ENCODE measurements around the gene CCNY.

CCNY gene

DNA sequence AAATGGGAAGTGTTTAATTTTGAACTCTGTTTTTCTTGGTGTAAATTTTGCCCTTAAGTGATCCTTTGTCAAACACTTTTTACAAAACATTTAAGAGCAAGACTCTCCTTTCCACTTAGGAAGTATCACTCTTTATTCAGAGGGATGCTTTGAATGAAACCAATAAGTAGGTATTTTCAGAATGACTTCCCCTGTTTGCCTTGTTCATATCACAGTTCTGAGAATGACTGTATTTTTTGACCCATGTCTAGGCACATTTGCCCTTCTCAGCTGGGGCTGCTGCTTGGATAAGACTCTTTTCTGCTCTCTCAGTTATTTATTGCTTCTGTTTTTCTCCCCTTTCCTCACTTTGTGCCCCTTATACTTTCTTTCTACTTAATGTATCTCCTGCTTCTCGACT, 98.2 kb downstream of the CCNY start:
- DNase-seq = no peak

- no peak for DNase-seq
Observed at GRCh38 chr10:35435824-35436223, 99.5 kb downstream of the CCNY start.

DNA sequence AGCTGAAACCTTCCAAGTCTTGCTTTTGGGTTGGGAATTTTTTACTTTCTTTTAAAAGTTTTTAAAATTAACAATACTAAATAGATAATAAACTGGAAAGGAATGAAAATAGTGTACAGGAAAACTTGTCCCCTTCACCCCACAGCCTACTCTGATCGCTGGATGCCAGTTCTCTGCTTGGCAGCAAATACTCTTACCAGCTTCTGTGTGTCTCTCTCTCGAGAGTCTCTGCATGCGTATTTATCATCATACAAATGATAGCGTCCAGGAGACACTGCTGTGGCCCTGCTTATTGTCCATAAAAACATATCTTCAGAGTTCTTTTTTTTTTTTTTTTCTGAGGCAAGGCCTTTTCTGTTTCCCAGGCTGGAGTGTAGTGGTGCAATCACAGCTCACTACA, 101.5 kb downstream of the CCNY start:
- DNase-seq = no peak

DNA sequence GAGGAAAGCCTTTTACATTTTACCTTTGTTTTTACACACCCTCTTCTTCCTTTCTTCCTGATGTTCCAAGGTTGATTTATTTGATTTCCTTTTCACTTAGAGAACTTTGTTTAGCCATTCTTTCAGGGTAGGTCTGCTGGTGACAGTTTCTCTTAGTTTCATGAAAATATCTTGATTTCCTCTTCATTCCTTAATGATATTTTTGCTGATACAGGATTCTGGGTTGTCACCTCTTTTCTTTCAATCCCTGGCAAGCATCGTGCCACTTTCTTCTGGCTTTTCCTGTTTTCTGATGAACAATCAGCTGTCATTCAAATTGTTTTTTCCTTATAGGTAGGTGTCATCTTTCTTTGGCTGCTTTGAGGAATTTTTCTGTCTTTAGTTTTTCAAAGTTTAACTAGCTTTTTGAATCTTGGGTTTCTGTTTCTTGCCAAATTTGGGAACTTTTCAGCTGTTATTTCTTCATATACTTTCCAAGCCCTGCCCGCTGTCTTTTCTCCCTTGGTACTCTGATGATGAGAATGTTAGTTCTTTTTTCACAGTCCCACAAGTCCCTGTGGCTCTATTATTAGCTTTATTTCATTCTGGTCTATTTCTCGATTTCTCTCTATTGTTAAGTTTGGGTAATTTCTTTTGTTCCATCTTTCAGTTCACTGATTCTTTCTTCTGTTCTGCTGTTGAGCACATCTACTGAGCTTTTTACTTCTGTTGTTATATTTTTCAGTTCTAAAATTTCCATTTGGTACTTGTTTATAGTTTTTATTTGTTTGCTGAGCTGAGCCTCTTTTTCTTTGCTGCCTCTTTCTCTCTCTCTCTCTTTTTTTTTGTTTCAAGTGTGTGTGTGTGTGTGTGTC, 102.6 kb downstream of the CCNY start:
- no peak for DNase-seq

DNA sequence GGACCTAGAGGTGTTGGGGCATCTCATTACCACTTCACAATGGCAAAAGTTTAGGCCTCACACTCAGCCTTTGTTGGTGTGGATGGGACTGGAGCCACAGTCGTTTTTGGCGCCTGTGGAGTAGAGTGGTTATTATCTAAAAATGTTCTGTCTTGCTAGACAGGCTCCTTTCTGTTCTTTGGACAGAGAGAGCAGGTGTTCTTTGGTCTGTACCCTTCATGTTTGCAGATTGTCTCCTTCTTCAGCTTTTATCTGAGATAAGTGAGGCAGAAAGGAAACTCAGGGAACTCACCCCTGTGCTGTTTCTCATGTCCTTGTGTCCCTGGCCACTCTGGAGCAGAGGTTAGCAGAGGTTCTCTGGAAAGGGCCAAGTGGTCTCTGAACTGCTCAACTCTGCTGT, 103.7 kb downstream of the CCNY start:
- DNase-seq = no peak

DNA sequence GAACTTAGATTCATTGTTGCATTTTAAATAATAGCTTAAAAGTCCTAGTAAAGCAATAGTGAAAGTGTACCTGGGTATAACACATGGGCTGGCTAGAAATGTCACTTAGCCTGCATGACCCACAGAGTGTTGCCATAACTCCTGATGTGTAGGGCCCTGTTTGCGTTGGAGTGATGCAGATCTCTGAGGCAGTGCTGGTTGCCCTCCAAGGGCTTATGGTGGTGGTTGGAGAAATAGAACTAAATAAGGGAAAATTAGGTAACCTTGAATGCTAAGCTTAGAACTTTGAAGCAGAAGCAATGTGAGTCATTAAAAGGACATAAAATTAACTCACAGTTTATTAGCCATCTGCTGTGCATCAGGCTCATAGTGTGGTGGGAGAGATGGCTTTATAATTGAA, 105.7 kb downstream of the CCNY start:
- DNase-seq = no peak

GRCh38 chr10:35442592-35442991, 106.3 kb downstream of the CCNY start:
- DNase-seq = no peak

GRCh38 chr10:35443858-35444257, 107.5 kb downstream of the CCNY start:
- no peak for DNase-seq

- DNase-seq = no peak
Observed at GRCh38 chr10:35445150-35445884, 109.0 kb downstream of the CCNY start.

DNA sequence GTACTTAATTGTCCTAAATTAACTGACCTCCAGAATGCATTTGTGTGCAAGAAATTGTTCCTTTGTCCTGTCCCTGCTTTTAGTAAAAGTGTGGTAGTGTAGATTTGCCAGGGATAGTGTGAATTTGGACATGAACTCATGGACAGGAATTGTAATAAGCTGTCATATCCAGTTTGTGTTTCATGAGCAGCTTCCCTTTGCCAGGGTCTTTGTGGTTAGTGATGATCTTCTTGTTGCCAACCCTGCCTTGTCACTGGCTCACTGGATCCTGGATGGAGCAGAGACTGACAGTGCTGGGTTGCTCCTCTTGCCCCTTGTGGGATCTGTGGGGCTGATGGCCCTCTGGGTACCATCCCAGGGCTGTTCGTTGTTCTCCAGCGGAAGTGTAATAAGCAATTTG, 110.1 kb downstream of the CCNY start:
- DNase-seq = no peak

DNA sequence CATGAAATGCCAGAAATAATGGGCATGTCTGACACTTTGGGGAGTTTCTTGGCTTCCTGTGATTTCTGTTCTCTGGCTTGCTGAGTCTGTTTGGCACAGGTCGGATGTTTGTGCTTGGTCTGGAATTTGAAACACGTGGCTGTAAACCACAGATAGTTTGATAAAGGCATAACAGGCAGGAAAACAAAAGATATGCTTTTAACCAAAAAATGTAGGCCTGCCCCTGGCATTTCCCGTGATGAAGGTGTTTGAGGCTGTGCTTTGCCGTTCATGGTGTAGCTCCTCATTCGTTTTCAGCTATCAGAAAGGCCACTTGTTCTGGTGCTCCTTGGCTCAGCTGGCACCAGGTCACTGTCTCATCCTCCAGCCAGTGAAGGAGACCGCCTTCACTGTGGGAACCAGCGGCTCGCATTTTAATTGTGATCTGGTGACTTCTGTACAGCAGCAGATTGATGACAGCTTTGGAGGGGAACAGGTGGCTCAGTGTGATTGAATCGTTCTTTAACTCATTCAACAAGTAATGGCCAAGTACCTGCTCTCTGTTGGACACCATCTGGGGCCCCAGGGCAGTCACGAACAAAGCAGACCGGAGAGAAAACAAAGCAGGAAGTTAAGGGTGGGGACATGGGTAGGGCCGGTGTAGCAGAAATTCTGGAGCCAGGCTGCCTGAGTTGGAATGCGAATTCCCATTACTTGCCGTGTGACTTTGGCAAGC, 111.5 kb downstream of the CCNY start:
- no peak for DNase-seq

GRCh38 chr10:35448687-35449662, 112.7 kb downstream of the CCNY start:
- DNase-seq = no peak

- DNase-seq = no peak
Observed at GRCh38 chr10:35449944-35450343, 113.6 kb downstream of the CCNY start.

DNA sequence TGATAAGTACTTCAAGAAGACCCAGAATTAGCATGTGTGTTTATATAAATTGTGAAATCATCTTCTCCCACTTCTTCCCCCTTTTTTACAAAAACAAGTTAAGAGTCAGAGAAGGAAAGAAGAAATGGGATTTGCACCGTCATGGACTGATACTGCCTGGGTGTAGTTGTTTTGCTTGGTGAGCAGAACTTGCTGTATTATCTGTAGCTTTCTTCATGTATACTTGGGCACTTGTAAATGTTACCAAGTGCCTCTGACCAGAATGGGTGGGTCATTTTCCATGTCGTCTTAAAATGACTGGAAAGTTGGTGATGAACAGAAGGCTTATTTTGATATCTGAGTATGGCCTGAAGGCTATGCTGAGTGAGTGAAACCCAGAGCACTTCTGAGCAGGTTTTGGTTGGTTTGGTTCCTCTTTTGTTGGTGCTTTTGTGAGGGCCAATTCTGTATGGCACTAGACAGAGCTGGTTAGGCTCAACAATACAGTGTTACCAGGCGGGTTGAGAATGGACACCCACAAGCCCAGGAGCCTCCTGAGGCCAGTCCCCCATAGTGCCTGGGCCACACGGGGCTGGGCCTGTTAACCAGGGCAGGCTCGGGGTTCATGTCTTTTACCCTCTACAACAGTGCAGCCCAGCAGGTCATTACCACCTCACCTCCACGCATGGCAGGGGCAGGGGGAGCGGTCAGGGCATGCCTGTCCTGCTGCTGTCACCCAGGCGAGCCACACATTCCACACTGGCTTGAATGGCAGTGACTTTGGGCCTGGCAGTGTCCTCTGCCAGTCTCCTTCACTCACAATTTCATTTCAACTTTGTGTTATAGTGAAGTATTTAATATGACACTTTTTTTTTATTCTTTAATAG, 115.1 kb downstream of the CCNY start:
- no peak for DNase-seq

DNA sequence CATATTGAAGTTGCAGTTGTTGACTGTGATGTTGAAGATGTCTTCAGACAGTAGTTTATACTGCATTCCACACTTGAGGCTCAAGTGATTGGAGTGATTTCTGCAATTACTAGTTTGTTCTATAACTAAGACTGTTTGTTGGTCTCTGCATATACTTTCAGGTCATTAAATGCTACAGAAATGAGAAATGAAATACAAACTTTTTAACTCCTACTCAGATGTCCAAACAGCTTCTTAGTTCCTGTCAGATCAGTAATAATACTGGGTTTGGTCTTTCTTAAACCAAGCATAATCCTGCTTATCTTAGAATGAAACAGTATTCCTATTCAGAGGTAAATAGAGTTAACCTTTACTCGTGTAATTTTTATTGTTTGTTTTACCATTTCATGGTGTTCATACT, 115.9 kb downstream of the CCNY start:
- DNase-seq = no peak

GRCh38 chr10:35452847-35453246, 116.5 kb downstream of the CCNY start:
- DNase-seq = no peak

DNA sequence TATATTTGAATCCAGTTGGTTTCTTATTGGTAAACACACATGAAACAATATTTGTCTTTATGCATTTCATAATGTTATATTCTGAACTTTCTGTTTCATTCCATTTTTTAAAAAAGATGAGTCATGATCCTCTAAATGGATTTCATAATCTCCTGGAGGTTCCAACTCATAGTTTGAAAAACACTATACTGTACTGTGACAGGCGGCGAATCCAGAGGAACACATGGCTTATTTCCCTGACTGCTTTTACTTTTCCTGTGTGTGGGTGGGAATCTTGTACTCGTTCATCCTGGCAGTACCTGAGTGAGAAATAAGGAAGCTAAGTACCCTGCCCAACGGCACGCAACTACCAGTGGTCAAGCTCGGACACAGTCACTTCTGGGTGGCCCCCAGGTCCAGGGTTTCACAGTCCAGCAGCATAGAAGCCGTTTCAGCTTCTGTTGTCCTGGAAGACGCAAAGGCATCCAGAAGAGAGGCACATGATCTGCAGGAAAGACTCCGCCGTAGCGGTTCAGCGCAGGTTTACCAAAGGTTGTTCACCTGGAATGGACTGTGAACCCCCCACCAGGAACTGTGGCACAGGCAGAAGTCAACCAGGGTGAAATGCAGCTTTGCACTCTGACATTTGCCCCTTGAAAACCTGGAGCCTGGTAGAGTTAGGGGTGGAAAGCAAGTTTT, 117.7 kb downstream of the CCNY start:
- no peak for DNase-seq

- DNase-seq = no peak
Observed at GRCh38 chr10:35456153-35456720, 119.9 kb downstream of the CCNY start.

- DNase-seq = no peak
Observed at GRCh38 chr10:35456784-35457183, 120.5 kb downstream of the CCNY start.

Data from NCI-H446 treated with DMSO at 0.1 percent for 48 hours (cell line).